Tibial nerve (tissue), 4 donors: ENCODE results near the gene HOXA3. TPM values are rescaled to one million over a fixed set of nuclear protein-coding genes. Genes with fewer than 3 reads are reported as not detected.
A peak's percentile ranks its signal among the peaks of the same experiment; 100 is the strongest.

Experiments
- DNase-seq, 2 donors: peaks; one replicate each; pipeline ENCODE4 v3.0.0-alpha.2; 2019; ENCODE audit warnings: low spot score in 2 of 2
- H3K27ac ChIP-seq, 4 donors: fragments of 200-600 bp; sonication (generic) in 3 of 4; one replicate each; pipeline ENCODE4 v1.5.1; 2017 to 2019; ENCODE audit warnings: mild to moderate bottlenecking in 1 of 4
- H3K27me3 ChIP-seq, 2 donors: fragments of 200-600 bp; sonication (generic) in 1 of 2; one replicate each; pipeline versions ENCODE4 v1.5.1 to v1.6.0; 2017 to 2019
- H3K36me3 ChIP-seq, 3 donors: fragments of 200-600 bp; sonication (generic); one replicate each; pipeline ENCODE4 v1.5.1; 2018 to 2019
- H3K4me1 ChIP-seq, 4 donors: fragments of 200-600 bp; sonication (generic) in 3 of 4; one replicate each; pipeline ENCODE4 v1.5.1; 2017 to 2019
- H3K4me3 ChIP-seq, 4 donors: fragments of 200-600 bp; sonication (generic) in 3 of 4; one replicate each; pipeline ENCODE4 v1.5.1; 2017 to 2019; ENCODE audit warnings: mild to moderate bottlenecking in 1 of 4, moderate library complexity in 1 of 4
- H3K9me3 ChIP-seq, 4 donors: fragments of 200-600 bp; sonication (generic) in 3 of 4; one replicate each; pipeline ENCODE4 v1.5.1; 2017 to 2019
- EP300 ChIP-seq, 2 donors: sonication (generic); formaldehyde crosslinking; IDR thresholded peaks; one replicate each; pipeline ENCODE4 v1.6.1; 2017; ENCODE audit warnings: antibody characterized with exemption in 2 of 2, mild to moderate bottlenecking in 1 of 2
- POLR2A ChIP-seq, 2 donors: fragments of 450-650 bp; IDR thresholded peaks; one replicate each; pipeline ENCODE4 v1.6.1; 2017; ENCODE audit warnings: antibody characterized with exemption in 2 of 2, mild to moderate bottlenecking in 2 of 2, moderate library complexity in 2 of 2
- WGBS, 2 donors: methylation state at CpG; one replicate each; pipeline ENCODE4 v1.1.5; 2018; 5-methylcytosine and 5-hydroxymethylcytosine counted together
- total RNA-seq, 4 donors: library from RNA; depleted of rRNA; stranded (reverse); fragments of >200 nt; gene quantifications; one replicate each; pipeline ENCODE4 v1.1.0, GENCODE V29; 2016
- TF ChIP-seq, protein P1 (sequence below), 5 experiments: fragments of 200-600 bp in 3 of 5; fragments of 450-650 bp in 2 of 5; sonication (generic) in 3 of 5; IDR thresholded peaks; one replicate each; pipeline ENCODE4 v1.5.1; 2016 to 2019; ENCODE audit warnings: antibody characterized with exemption in 5 of 5, mild to moderate bottlenecking in 3 of 5, moderate library complexity in 2 of 5

The HOXA3 gene
- total RNA-seq, 4 donors from 2014 or later = 7.0 to 18.8 (median 8.7) TPM

GRCh38 chr7:27124902-27125689 lies 27.3 kb downstream of the HOXA3 start:
- Histone ChIP-seq H3K36me3 (peaks cover 0 to 18% (median 0%) of the 10 kb centered on the region in 3 donors), H3K27ac (peak overlapping the region in 1 of 4 donors; percentile 1), H3K4me1 (peaks cover 0 to 74% (median 0%) of the 10 kb centered on the region in 4 donors), H3K27me3 (peaks cover 0 to 41% of the 10 kb centered on the region in 2 donors), H3K9me3 (no peaks in the 10 kb centered on the region), H3K4me3 (no peak overlapping the region)
- TF ChIP-seq, protein P1, sequence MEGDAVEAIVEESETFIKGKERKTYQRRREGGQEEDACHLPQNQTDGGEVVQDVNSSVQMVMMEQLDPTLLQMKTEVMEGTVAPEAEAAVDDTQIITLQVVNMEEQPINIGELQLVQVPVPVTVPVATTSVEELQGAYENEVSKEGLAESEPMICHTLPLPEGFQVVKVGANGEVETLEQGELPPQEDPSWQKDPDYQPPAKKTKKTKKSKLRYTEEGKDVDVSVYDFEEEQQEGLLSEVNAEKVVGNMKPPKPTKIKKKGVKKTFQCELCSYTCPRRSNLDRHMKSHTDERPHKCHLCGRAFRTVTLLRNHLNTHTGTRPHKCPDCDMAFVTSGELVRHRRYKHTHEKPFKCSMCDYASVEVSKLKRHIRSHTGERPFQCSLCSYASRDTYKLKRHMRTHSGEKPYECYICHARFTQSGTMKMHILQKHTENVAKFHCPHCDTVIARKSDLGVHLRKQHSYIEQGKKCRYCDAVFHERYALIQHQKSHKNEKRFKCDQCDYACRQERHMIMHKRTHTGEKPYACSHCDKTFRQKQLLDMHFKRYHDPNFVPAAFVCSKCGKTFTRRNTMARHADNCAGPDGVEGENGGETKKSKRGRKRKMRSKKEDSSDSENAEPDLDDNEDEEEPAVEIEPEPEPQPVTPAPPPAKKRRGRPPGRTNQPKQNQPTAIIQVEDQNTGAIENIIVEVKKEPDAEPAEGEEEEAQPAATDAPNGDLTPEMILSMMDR (IDR thresholded peaks at IDR 0.05) = no peak
- no peak for TF ChIP-seq POLR2A (IDR thresholded peaks at IDR 0.05)
- no peak for TF ChIP-seq EP300 (IDR thresholded peaks at IDR 0.05)
- 79 to 80% methylated on average over 8 of the region's 8 CpGs for WGBS, 2 donors
- DNase-seq = no peak

DNA sequence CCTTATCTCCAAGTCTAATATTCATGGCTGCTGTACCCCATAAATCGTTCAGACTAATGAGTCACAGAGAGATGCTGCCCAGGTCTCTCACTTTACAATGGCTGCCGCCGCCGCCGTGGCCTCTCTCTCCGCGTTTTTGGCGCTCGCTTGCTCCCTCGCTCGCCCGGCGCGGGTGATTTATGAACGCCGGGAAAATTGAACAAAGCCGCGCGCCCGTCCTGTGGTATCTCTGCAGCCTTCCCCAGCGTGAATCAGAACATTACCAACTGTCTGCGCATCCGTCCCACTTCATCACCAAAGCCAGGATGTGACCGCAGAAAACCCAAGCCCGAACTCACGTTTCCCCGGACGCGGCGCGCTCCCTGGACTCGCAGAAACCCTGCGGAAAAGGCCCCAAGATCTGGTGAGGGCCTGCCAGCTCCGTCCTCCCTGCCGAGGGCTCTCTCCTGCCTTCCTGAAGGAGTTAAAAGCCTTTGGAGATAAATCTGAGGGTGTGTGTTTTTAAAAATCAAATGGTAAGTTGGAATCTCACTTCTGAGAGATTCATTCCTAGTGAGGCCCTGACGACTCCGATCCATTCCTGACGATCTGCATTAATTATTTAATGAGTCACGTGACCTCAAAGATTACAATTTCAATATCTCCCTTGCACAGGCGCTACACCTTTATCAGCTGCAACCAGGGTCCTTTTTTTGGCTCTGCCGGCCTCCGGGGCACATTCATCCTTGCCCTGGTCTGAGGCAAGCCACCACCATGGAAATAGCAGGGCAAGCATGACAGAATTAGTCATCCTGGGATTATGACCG lies 28.1 kb downstream of the HOXA3 start:
- H3K4me3 ChIP-seq = no peak overlapping the region
- 83% methylated on average over 43 of the region's 43 CpGs for WGBS, 2 donors
- no peaks in the 10 kb centered on the region for H3K9me3 ChIP-seq
- peaks cover 0 to 67% (median 0%) of the 10 kb centered on the region in 4 donors for H3K4me1 ChIP-seq
- H3K27ac ChIP-seq = peak overlapping the region in 1 of 4 donors; percentile 59
- DNase-seq = no peak
- peaks cover 0 to 18% (median 0%) of the 10 kb centered on the region in 3 donors for H3K36me3 ChIP-seq
- peaks cover 0 to 42% of the 10 kb centered on the region in 2 donors for H3K27me3 ChIP-seq
- TF ChIP-seq EP300 (IDR thresholded peaks at IDR 0.05) (no peak), POLR2A (IDR thresholded peaks at IDR 0.05) (no peak)
- TF ChIP-seq, protein P1 (IDR thresholded peaks at IDR 0.05) = no peak

DNA sequence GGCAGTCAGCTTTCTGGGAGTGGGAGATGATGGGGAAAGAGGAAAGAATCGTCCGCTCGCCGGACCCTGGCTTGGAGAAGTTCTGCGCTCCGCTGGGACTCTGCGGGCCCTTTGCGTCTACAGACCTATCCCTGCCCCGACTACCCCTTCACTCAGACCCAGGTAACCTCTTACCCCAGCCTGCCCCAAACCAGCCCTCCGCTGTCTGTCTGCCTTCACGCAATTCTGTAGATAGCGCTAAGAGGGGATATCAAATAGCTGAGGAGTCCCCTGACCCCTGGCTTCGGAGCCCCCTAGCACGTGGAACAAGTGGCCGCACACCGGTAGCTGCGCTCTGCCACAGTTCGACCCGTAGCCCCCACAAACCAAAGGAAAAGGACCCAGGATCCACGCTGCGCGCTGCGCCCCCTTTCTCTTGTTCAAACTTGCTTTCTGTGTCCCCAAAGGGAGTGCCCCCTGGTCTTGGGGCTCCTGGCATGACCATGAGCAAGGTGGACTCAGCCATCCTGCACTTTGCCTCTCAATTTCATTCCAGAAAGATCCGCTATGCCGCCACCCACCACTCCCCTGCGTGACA lies 28.8 kb downstream of the HOXA3 start:
- peaks cover 0 to 34% of the 10 kb centered on the region in 2 donors for H3K27me3 ChIP-seq
- TF ChIP-seq, protein P1 (IDR thresholded peaks at IDR 0.05) = no peak
- TF ChIP-seq POLR2A (IDR thresholded peaks at IDR 0.05) = no peak
- TF ChIP-seq EP300 (IDR thresholded peaks at IDR 0.05) = no peak
- peaks cover 0 to 60% (median under 1%) of the 10 kb centered on the region in 4 donors for H3K4me1 ChIP-seq
- no peaks in the 10 kb centered on the region for H3K9me3 ChIP-seq
- no peak for DNase-seq
- peak overlapping the region in 2 of 4 donors; percentile 22 to 59 for H3K27ac ChIP-seq
- peaks cover 0 to 18% (median 0%) of the 10 kb centered on the region in 3 donors for H3K36me3 ChIP-seq
- 75 to 78% methylated on average over 26 of the region's 26 CpGs for WGBS, 2 donors
- peak overlapping the region in 1 of 4 donors; percentile 9 for H3K4me3 ChIP-seq

- H3K4me3 ChIP-seq = peak overlapping the region in 1 of 4 donors; percentile 9
- no peaks in the 10 kb centered on the region for H3K9me3 ChIP-seq
- H3K27me3 ChIP-seq = peaks cover 0 to 31% of the 10 kb centered on the region in 2 donors
- WGBS, 2 donors = 40 to 42% methylated on average over 13 to 14 of the region's 14 CpGs
- H3K36me3 ChIP-seq = peaks cover 0 to 18% (median 0%) of the 10 kb centered on the region in 3 donors
- TF ChIP-seq POLR2A (IDR thresholded peaks at IDR 0.05) (no peak), EP300 (IDR thresholded peaks at IDR 0.05) (no peak)
- TF ChIP-seq, protein P1 (IDR thresholded peaks at IDR 0.05) = no peak
- H3K4me1 ChIP-seq = peaks cover 0 to 56% (median 1%) of the 10 kb centered on the region in 4 donors
- no peak for DNase-seq
- peak overlapping the region in 2 of 4 donors; percentile 22 to 59 for H3K27ac ChIP-seq
Observed at GRCh38 chr7:27123007-27123476, 29.3 kb downstream of the HOXA3 start.
